ENCODE data around the gene FICD. TPM values are rescaled to one million over a fixed set of nuclear protein-coding genes. Genes with fewer than 3 reads are reported as not detected.
A peak's percentile ranks its signal among the peaks of the same experiment; 100 is the strongest.

The FICD gene
- total RNA-seq, 2 experiments from 2014 or later = 3.4 to 3.9 TPM

DNA sequence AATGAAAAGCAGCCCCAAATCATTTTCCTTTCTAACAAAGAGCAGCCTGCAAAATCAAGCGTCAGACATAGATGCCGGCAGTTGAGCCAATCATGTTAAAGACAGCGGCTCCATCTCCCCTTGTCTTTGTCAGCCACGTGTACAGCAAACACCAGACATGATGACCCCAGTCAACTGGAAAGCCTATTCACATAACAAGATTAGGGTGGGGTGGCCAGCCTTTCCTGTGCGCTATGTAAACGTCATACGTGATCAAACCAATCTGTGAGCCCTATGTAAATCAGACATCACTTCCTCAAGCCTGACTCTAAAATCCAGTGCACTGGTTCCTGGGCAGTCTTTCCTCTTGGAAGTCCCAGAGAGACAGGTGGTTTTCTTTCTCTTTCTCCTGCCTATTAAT lies 9.9 kb upstream of the FICD start:
- DNase-seq = no peak
- Mint-ChIP-seq H3K27ac (no peak overlapping the region), H3K36me3 (ENCODE audit: low read depth) (peaks cover 7% of the 10 kb centered on the region), H3K4me3 (no peak overlapping the region), H3K4me1 (ENCODE audit: low read depth) (peaks cover 5% of the 10 kb centered on the region), H3K9me3 (peaks cover 17% of the 10 kb centered on the region), H3K27me3 (peaks cover 3% of the 10 kb centered on the region)
- ATAC-seq = no peak
- TF ChIP-seq, protein P1, sequence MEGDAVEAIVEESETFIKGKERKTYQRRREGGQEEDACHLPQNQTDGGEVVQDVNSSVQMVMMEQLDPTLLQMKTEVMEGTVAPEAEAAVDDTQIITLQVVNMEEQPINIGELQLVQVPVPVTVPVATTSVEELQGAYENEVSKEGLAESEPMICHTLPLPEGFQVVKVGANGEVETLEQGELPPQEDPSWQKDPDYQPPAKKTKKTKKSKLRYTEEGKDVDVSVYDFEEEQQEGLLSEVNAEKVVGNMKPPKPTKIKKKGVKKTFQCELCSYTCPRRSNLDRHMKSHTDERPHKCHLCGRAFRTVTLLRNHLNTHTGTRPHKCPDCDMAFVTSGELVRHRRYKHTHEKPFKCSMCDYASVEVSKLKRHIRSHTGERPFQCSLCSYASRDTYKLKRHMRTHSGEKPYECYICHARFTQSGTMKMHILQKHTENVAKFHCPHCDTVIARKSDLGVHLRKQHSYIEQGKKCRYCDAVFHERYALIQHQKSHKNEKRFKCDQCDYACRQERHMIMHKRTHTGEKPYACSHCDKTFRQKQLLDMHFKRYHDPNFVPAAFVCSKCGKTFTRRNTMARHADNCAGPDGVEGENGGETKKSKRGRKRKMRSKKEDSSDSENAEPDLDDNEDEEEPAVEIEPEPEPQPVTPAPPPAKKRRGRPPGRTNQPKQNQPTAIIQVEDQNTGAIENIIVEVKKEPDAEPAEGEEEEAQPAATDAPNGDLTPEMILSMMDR (IDR thresholded peaks at IDR 0.05) = no peak
- intact Hi-C loops (cut with micrococcal nuclease) = no loop called here
- CTCF ChIA-PET = no interaction called here
- POLR2A ChIA-PET = no interaction called here

DNA sequence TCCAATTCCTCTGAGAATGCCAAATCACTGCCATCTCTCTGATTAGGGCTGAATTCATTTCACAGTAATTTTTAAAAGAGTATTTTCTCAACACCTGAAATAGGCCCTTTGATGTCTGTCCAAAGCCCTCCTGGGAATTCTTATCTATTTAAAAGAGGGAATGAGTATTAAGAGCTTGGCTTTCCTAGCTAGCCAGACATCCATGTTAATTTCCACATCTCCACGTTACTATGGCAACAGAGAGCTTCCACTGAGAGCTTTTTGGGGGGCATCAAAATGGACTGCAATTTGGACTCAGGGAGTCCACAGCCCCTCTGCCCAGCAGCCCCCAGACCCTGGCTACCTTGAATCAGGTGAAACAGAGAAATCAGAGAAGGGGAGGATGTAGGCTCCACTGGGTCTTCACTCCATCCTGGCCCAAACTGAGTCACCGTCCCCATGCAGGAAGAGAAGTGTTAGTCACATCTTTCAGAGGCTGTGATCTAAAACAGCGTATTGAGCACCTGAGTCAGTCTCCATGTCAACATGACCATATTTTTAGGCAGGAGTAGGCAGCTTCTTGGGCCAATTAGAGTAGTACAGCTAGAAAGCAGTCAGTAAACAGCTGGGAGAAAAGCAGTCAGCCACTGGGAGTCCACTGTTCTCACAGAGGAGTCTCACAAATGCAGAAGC lies 7.0 kb upstream of the FICD start:
- TF ChIP-seq, protein P1 (IDR thresholded peaks at IDR 0.05) = no peak
- CTCF ChIA-PET = interaction anchor here (1.0 to 2.2 kb wide), 3 partner anchors 51 to 518 kb away, joined by 3 to 6 read pairs (median 4); no protein-coding TSS in a partner anchor
- peaks cover 3% of the 10 kb centered on the region for H3K27me3 Mint-ChIP-seq
- H3K4me1 Mint-ChIP-seq (ENCODE audit: low read depth) = peaks cover 17% of the 10 kb centered on the region
- POLR2A ChIA-PET = no interaction called here
- peak; percentile 88 for ATAC-seq
- H3K4me3 Mint-ChIP-seq = no peak overlapping the region
- peak; percentile 40 for DNase-seq
- peaks cover 12% of the 10 kb centered on the region for H3K9me3 Mint-ChIP-seq
- no peak overlapping the region for H3K27ac Mint-ChIP-seq
- H3K36me3 Mint-ChIP-seq (ENCODE audit: low read depth) = peaks cover 3% of the 10 kb centered on the region
- intact Hi-C loops (cut with micrococcal nuclease) = no loop called here

DNA sequence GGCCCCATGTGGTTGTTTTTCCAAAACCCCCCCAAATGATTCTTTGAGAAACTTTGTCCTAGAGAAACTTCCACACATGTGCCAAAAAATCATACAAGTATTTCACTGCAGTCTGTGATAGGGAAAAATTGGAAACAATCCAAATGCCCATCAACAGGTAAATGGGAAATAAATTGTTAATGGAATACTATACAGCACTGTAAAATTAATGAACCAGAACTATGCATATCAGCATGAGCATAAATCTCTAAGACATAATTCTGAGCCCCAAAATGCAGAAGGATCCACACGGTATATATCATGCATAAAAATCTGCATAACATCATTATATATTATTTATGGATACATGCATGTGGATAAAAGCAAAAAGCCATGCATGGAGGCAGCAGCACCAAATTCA lies 5.3 kb upstream of the FICD start:
- Mint-ChIP-seq H3K4me1 (ENCODE audit: low read depth) (peaks cover 17% of the 10 kb centered on the region), H3K36me3 (ENCODE audit: low read depth) (no peaks in the 10 kb centered on the region), H3K4me3 (no peak overlapping the region), H3K27me3 (no peaks in the 10 kb centered on the region), H3K27ac (no peak overlapping the region), H3K9me3 (no peaks in the 10 kb centered on the region)
- intact Hi-C loops (cut with micrococcal nuclease) = loop anchor here (5.0 kb wide), 1 partner anchor 518 kb away; no protein-coding TSS in a partner anchor
- no peak for ATAC-seq
- CTCF ChIA-PET = interaction anchor here (2.2 kb wide), 1 partner anchor 520 kb away, joined by 6 read pairs; no protein-coding TSS in a partner anchor
- no peak for DNase-seq
- TF ChIP-seq, protein P1 (IDR thresholded peaks at IDR 0.05) = no peak
- POLR2A ChIA-PET = no interaction called here

DNA sequence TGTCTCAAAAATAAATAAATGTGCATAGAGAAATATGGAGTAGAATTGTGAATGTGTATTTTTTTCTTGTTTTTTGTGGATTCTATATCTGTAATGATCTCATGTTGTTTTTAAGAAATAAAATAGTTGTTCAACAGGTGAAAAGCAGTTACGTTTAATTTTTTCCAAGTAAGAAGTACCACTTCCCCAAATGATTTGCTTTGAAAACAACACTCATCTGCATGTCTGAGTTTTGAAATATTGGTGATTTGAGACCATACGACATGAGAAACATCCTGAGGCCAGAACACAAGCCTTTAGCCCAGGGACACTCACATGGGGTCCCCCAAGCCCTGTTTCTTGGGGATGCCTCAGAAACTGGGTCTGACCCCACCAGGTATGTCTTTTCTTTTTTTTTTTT lies 4.2 kb upstream of the FICD start:
- H3K4me1 Mint-ChIP-seq (ENCODE audit: low read depth) = peaks cover 18% of the 10 kb centered on the region
- CTCF ChIA-PET = no interaction called here
- no peak for DNase-seq
- no peak overlapping the region for H3K27ac Mint-ChIP-seq
- ATAC-seq = no peak
- no peaks in the 10 kb centered on the region for H3K9me3 Mint-ChIP-seq
- intact Hi-C loops (cut with micrococcal nuclease) = loop anchor here (5.0 kb wide), 1 partner anchor 519 kb away; no protein-coding TSS in a partner anchor
- no peaks in the 10 kb centered on the region for H3K27me3 Mint-ChIP-seq
- TF ChIP-seq, protein P1 (IDR thresholded peaks at IDR 0.05) = no peak
- H3K4me3 Mint-ChIP-seq = no peak overlapping the region
- POLR2A ChIA-PET = interaction anchor here (0.6 kb wide), 1 partner anchor 186 kb away, joined by 3 read pairs; no protein-coding TSS in a partner anchor
- H3K36me3 Mint-ChIP-seq (ENCODE audit: low read depth) = no peaks in the 10 kb centered on the region
